ENCODE data around the gene DNM2. TPM values are rescaled to one million over a fixed set of nuclear protein-coding genes. Genes with fewer than 3 reads are reported as not detected.
"Not testable (repeated sequence)": the region's sequence is repeated elsewhere in the genome, so short reads cannot be mapped to it uniquely, and the experiment has no call there.

The DNM2 gene
- total RNA-seq, 3 donors from 2014 or later: 83.1 to 98.6 (median 84.5) TPM

- no peak for DNase-seq (ENCODE audit: low spot score in 2 of 2)
- Histone ChIP-seq H3K27me3 (no peaks in the 10 kb centered on the region), H3K36me3 (no peaks in the 10 kb centered on the region), H3K27ac (no peak overlapping the region), H3K9me3 (peaks cover 0 to 7% of the 10 kb centered on the region in 2 donors), H3K4me3 (no peak overlapping the region), H3K4me1 (no peaks in the 10 kb centered on the region)
- TF ChIP-seq CTCF (IDR thresholded peaks at IDR 0.05): no peak
- TF ChIP-seq POLR2AphosphoS5 (IDR thresholded peaks at IDR 0.05): no peak
- TF ChIP-seq POLR2A (IDR thresholded peaks at IDR 0.05): no peak
- intact Hi-C loops (cut with DNase I; ENCODE audit: low total_unique reads): no loop called here
These were observed 132.8 kb downstream of the DNM2 start for GRCh38 chr19:10850631-10851030.

GRCh38 chr19:10852098-10852800 is 134.4 kb downstream of the DNM2 start:
- no peaks in the 10 kb centered on the region for H3K9me3 ChIP-seq
- no peaks in the 10 kb centered on the region for H3K4me1 ChIP-seq
- H3K27ac ChIP-seq: no peak overlapping the region
- H3K4me3 ChIP-seq: no peak overlapping the region
- no peaks in the 10 kb centered on the region for H3K27me3 ChIP-seq
- TF ChIP-seq CTCF (IDR thresholded peaks at IDR 0.05) (no peak), POLR2A (IDR thresholded peaks at IDR 0.05) (no peak), POLR2AphosphoS5 (IDR thresholded peaks at IDR 0.05) (no peak)
- DNase-seq (ENCODE audit: low spot score in 2 of 2): no peak
- intact Hi-C loops (cut with DNase I; ENCODE audit: low total_unique reads): no loop called here
- H3K36me3 ChIP-seq: no peaks in the 10 kb centered on the region

GRCh38 chr19:10852941-10853340 is 135.1 kb downstream of the DNM2 start:
- intact Hi-C loops (cut with DNase I; ENCODE audit: low total_unique reads): no loop called here
- TF ChIP-seq POLR2A (IDR thresholded peaks at IDR 0.05) (no peak), CTCF (IDR thresholded peaks at IDR 0.05) (no peak), POLR2AphosphoS5 (IDR thresholded peaks at IDR 0.05) (no peak)

GRCh38 chr19:10854350-10855089 is 136.6 kb downstream of the DNM2 start:
- TF ChIP-seq POLR2A (IDR thresholded peaks at IDR 0.05): no peak
- TF ChIP-seq CTCF (IDR thresholded peaks at IDR 0.05): no peak
- TF ChIP-seq POLR2AphosphoS5 (IDR thresholded peaks at IDR 0.05): no peak
- H3K4me1 ChIP-seq: no peaks in the 10 kb centered on the region
- DNase-seq (ENCODE audit: low spot score in 2 of 2): no peak
- H3K9me3 ChIP-seq: no peaks in the 10 kb centered on the region
- no peaks in the 10 kb centered on the region for H3K27me3 ChIP-seq
- H3K27ac ChIP-seq: no peak overlapping the region
- H3K4me3 ChIP-seq: no peak overlapping the region
- no peaks in the 10 kb centered on the region for H3K36me3 ChIP-seq
- intact Hi-C loops (cut with DNase I; ENCODE audit: low total_unique reads): no loop called here

More at GRCh38 chr19:10852941-10853340, 135.1 kb downstream of the DNM2 start:
- H3K4me1 ChIP-seq: no peaks in the 10 kb centered on the region
- H3K4me3 ChIP-seq: no peak overlapping the region
- H3K9me3 ChIP-seq: no peaks in the 10 kb centered on the region
- H3K36me3 ChIP-seq: no peaks in the 10 kb centered on the region
- H3K27ac ChIP-seq: no peak overlapping the region
- DNase-seq (ENCODE audit: low spot score in 2 of 2): no peak
- no peaks in the 10 kb centered on the region for H3K27me3 ChIP-seq

- TF ChIP-seq POLR2A (IDR thresholded peaks at IDR 0.05): no peak
- TF ChIP-seq CTCF (IDR thresholded peaks at IDR 0.05): peak in 1 of 3 donors; percentile 24
- no peaks in the 10 kb centered on the region for H3K4me1 ChIP-seq
- intact Hi-C loops (cut with DNase I; ENCODE audit: low total_unique reads): no loop called here
- no peak for DNase-seq (ENCODE audit: low spot score in 2 of 2)
- H3K27ac ChIP-seq: no peak overlapping the region
- no peaks in the 10 kb centered on the region for H3K36me3 ChIP-seq
- no peak overlapping the region for H3K4me3 ChIP-seq
- no peaks in the 10 kb centered on the region for H3K27me3 ChIP-seq
- no peaks in the 10 kb centered on the region for H3K9me3 ChIP-seq
These were observed 138.1 kb downstream of the DNM2 start for GRCh38 chr19:10855879-10856522.

GRCh38 chr19:10856899-10857298 is 139.0 kb downstream of the DNM2 start:
- intact Hi-C loops (cut with DNase I; ENCODE audit: low total_unique reads); DNase-seq (ENCODE audit: low spot score in 2 of 2); H3K36me3 ChIP-seq; H3K27me3 ChIP-seq; H3K4me1 ChIP-seq; H3K9me3 ChIP-seq; H3K4me3 ChIP-seq; H3K27ac ChIP-seq: not testable (repeated sequence)
